ENCODE measurements around the gene MST1.

MST1 gene

DNA sequence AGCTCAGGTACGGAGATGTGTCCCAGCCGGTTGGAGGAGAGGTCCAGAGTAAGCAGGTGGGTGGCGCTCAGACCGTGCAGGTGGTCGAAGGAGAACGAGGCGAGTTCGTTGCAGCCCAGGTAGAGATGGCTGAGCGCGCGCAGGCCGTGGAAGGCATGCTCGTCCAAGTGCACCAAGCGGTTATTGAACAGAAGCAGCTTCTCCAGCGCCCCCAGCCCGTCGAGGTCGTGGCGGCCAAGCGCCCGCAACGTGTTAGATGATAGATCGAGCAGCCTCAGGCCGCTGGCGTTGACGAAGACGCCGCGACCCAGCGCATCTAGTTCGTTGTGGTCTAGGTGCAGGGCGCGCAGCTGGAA lies 29.6 kb upstream of the MST1 start:
- DNase-seq (ENCODE audit: insufficient read length, low spot score): no peak

DNA sequence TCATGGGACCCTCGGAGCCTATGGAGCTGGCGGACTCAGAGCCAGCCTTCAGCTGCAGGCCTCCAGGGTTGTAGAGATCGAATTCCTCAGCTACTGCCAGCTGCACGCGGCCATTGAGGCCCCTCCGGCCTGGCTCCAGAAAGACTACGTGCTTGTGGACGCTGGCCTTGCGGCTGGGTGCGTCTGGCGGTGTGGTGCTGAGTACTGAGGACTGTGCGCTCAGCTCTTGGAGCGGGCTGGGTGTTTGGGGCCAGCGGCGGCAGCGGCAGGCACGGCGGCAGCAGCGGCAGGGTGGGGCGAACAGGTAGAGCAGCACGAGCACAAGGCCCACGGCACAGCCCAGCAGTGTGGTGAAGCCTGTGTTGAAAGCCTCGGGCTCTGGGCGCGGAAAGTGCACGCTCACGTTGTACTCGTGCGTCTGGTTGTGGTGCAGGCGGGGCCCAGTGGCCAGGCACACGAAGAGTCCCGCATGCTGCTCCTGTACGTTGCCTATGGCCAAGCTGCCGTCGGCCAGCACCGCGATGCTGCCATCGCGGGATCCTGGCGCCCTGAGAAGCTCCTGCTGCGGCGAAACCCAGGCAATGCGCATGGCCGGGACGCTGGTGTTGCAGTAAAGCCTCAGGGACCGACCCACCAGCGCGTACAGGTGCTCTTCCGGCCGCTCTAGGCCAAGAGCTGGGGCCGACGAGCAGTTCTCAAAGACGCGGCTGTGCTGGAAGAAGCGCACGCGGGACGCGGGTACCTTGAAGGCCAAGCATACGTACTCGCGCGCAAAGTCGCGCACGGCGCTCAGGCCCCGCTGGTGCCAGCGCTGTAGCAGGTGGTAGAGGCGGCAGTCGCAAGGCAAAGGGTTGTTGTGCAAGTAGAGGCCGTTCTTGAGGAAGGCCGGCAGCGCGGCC lies 28.9 kb upstream of the MST1 start:
- DNase-seq (ENCODE audit: insufficient read length, low spot score) (no peak), FAIRE-seq (no peak)

More for the DNA sequence above, 29.6 kb upstream of the MST1 start:
- no peak for FAIRE-seq

DNA sequence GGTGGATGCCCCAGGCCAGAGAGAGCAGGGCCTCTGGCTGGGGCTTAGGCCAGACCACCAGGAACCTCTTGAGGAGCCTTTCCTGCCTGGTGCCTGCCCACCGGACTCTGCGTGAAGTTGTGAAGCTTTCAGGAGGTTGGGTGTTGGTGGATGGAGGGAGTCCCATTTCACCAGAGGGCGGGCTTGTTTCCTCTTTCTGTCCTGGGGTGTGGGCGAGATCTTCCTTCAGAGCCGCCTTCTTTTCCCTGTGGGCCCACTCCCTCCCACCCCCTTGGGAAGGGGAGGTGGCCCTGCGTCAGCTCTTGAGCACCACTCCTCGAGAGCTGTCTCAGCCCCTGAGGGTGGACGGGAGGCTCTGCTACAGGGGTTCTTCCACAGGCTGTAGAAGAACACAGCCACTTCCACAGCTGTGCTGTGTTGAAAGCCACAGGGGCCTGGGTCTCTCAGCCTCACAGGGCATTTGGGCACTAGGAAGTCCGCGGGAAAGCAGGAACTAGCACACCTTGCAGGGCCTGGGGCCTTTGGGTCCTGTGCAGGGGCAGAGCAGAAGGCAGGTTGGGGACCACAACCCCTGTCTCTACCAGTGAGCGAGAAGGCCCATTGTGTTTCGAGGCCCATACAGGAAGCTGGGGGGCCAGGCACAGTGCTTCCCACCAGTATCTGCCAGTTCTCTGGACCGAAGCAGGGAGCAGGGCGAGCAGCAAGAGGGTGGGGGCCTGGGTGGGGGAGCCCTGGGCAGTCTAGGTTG lies 28.1 kb upstream of the MST1 start:
- no peak for FAIRE-seq
- DNase-seq (ENCODE audit: insufficient read length, low spot score): no peak

DNA sequence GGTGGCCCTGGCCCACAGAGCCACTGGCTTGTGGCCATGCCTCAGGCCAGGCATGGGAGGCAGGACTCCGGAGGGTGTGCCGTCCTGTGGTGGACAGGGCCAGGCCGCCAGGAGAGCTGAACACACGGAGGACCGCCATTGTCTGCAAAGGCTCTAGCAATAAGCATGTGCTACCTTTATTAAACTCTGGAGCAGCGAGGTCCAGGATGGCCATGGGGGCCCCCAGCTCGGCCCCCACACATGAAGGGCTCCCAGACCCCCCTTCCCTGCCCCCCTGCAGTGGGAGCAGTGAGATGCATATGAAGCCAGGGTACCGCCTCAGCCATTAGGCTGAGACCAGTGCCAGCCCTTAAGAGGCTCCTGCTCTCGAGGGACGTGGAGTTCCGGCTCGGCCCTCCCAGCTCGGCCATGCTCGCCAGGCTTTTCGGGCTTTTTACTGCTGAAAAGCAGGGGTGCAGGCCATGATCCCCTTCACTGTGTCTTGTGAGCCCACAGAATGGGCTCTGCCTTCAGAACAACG lies 27.5 kb upstream of the MST1 start:
- no peak for FAIRE-seq
- no peak for DNase-seq (ENCODE audit: insufficient read length, low spot score)

DNA sequence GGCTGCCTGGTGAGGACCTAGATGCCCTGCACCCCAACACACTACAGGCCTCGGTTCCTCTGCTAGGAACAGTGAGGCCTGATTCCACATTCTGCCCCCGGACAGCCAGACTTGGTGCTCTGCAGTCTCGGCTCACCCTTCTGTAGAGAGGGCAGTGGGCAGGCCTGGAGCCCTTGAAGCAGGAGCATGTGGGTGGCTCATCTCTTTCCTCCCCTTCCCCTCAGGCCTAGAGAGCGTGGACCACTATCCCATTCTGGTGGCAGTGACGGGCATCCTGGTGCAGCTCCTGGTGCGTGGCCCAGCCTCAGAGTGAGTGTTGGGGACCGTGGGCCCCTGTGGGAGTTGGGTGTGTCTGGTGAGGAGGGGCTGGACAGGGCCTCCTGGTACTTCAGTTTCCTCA lies 26.9 kb upstream of the MST1 start:
- DNase-seq (ENCODE audit: insufficient read length, low spot score): no peak
- no peak for FAIRE-seq

DNA sequence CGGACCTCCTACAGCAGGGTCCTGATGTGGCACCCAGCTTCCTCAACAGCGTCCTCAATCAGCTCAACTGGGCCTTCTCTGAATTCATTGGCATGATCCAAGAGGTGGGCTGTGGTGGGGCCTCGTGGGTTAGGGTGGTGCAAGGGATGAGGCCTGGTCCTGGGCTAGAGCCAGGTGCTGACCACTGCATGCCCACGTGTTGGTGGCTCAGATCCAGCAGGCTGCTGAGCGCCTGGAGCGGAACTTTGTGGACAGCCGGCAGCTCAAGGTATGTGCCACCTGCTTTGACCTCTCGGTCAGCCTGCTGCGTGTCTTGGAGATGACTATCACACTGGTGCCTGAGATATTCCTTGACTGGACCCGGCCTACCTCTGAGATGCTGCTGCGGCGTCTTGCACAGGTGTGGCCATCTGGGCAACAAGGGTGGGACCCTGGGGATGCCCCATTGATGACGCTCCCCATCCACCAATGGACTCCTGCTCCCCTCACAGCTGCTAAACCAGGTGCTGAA lies 26.4 kb upstream of the MST1 start:
- FAIRE-seq: no peak
- DNase-seq (ENCODE audit: insufficient read length, low spot score): no peak

DNA sequence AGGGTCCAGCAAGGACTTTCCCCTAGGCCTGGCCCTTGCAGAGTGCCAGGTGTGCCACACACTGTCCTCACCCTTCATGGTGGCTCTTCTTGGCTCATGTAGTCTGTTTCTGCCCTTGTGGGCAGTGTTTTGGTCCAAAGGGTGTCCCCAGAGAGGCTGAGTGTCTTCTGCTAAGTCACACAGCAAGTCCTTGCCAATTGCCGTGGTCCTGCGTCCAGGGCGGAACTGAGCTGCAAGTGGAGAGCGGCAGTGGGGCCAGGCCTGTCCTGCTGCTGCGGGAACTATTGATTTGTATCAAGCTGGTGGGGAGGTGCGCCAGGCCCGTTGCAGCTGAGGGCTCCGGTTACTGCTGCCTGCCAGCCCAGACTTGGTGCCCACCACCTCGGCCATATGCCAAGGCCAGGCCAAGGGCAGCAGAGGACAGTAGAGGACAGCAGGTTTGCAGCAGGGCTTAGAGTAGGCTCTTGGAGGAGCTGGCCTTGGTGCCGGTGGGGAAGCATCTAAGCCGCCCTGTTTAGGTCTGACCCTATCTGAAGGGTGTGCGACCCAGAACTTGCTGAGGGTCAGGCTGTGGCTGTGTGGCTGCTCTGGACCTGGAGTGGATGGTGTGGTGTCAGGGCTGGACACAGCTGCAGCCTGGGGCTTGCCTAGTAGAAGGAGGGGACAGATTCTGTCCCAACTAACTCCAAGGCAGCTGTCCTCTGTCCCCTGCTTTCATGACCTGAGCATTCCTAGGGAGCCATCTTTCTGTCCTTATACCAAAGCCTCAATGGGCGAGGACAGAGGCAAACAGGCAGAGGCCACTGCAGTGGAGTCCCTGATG lies 25.7 kb upstream of the MST1 start:
- no peak for DNase-seq (ENCODE audit: insufficient read length, low spot score)
- FAIRE-seq: no peak

DNA sequence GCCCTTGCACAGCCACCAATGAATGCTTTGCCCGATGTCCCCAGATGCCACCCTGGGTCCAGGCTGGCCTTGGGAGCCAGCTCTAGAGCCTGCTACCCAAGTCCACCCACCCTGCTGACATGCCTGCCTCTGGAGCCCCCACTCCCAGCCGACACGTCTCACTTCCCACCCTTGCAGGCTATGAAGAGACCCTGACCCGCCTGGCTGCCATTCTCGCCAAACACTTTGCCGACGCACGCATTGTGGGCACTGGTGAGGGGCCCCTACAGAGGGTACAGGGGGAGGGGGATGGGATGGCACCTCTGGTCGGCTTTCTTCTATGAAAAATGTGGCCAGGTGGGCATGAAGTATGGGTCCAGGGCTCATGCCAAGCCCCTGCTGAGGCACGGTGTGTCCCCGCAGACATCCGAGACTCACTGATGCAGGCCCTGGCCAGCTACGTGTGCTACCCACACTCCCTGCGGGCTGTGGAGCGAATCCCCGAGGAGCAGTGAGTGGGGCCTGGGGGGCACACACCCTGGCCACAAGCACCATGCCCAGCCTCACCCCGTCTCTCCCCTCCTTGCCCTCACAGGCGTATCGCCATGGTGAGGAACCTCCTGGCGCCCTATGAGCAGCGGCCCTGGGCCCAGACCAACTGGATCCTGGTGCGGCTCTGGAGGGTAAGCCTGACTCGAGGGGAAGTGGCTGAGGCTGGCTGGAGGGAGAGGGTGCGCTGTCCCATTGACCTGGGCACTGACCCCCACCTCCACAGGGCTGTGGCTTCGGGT lies 24.2 kb upstream of the MST1 start:
- FAIRE-seq (no peak), DNase-seq (ENCODE audit: insufficient read length, low spot score) (no peak)

DNA sequence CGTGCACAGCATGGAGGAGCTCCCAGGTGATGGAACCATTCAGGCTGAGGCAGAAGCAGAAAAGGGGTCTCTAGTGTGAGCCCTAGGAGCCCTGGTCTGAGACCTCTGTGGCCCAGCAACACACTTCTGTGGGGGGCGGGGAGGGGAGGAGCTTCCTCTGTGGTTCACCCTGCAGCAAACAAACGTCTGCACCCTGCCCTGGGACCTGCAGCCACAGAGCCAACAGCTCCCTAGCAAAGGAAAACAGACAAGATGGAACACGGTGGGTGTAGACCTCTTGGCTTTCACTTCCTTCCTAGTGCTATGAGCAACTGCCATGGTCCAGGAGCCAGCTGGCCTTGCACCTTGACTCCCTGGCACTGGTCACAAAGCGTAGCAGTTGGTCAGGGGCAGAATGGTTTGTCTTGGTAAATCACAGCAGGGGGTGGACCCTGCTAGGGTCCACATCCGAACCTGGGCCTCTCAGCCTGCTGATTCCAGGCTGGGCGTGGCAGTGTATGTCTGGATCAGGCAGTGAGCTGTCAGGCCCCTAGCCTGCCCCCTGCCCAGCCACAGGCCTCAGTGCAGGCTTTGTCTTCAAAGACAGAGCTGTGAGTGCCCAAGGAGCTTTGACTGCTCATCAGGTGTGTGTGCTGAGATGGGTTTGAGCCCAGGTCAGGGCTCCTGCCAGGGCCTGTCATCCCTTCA lies 23.5 kb upstream of the MST1 start:
- FAIRE-seq: peak; percentile 16
- DNase-seq (ENCODE audit: insufficient read length, low spot score): no peak

DNA sequence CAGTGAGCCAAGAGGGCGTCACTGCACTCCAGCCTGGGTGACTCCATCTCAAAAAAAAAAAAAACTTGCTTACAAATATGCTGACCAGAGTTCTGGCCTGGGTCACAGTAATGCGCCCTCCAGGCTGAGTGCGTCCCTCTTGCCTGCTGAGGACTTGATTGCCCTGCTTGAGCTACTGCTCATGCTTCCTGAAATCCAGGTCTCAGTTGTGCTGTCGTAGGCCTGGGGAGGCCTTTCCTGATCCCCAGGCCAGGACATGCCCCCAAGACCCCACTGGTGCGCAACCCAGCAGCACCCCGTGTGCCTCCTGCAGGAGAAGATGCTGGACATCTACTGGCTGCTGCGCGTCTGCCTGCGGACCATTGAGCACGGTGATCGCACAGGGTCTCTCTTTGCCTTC lies 22.9 kb upstream of the MST1 start:
- DNase-seq (ENCODE audit: insufficient read length, low spot score): no peak
- peak; percentile 68 for FAIRE-seq

DNA sequence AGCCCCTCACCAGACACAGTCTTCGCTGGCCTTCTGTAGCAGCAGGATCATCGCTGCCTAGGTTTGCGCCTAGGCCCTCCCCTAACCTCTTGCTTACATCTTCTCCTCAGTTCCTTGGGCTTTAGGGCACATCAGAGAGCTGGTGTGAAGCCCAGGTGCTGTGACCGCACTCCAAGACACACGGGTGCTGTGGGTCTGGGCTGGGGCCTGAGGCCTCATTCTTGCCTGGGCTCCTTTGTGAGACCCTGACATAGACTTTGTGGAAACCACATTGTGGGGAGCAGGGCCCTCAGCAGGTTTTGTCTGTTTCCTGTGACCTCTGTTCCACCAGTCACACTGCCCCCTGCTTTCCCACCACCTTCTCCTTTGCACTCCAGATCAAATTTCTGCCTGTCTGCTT lies 22.2 kb upstream of the MST1 start:
- DNase-seq (ENCODE audit: insufficient read length, low spot score) (no peak), FAIRE-seq (no peak)

DNA sequence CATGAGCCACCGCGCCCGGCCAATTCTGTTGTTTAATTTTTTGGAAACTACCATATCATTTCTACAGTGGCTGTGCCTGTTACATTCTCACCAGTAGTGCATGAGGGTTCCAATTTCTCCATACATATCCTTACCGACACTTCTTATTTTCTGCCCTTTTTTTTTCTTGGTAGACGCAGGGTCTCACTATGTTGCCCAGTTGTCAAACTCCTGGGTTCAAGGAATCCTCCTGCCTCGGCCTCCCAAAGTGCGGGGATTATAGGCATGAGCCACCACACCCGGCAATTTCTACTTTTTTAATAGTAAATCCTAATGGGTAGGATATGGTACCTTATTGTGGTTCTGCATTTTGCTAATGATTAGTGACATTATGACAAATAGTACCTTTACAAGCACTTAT lies 20.6 kb upstream of the MST1 start:
- no peak for DNase-seq (ENCODE audit: insufficient read length, low spot score)
- no peak for FAIRE-seq

DNA sequence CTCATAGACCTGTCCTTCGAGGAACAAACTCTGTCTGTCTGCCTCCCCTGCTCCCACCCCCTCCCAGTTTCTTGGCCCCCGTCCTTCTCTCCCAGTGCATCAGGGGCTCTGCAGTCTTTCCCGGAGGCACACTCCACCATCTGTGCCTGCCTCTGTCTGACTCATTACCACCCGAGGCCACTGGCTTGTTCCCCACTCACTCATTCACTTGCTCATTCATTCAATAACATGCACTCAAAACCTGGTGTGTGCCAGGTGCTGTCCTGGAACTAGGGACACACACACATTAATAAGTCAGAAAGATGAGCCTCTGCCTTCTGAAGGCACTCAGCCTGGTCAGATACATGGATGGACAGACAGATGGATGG lies 17.8 kb upstream of the MST1 start:
- DNase-seq (ENCODE audit: insufficient read length, low spot score): no peak
- peak; percentile 48 for FAIRE-seq

DNA sequence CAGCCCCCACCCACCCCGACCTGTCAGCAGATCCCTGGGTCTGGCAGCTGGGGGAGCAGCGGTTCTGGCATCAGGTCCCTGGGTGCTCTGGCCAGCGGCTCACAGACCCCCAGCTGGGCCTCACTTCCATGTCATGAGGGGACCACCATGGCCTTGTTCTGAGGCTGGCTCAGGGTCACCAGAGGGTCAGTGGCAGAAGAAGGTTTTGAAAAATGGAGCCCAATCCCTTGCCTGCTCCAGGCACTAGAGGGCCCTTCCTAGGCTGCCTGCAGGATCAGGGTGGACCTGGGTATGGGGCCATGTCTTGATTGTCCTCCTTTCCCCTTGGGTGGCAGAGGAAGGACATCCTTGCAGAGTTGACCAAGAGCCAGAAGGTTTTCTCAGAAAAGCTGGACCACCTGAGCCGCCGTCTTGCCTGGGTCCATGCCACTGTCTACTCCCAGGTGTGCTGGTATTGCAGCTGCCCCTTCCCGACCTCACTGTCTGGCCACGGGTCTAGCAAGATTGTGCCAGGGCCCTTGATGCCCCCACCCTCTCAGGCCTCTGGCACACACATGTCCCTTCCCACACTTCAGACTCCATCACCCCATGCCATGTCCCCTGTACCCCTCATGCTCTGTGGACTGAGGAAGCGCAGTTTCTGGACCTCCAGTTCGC lies 17.3 kb upstream of the MST1 start:
- DNase-seq (ENCODE audit: insufficient read length, low spot score) (no peak), FAIRE-seq (no peak)

DNA sequence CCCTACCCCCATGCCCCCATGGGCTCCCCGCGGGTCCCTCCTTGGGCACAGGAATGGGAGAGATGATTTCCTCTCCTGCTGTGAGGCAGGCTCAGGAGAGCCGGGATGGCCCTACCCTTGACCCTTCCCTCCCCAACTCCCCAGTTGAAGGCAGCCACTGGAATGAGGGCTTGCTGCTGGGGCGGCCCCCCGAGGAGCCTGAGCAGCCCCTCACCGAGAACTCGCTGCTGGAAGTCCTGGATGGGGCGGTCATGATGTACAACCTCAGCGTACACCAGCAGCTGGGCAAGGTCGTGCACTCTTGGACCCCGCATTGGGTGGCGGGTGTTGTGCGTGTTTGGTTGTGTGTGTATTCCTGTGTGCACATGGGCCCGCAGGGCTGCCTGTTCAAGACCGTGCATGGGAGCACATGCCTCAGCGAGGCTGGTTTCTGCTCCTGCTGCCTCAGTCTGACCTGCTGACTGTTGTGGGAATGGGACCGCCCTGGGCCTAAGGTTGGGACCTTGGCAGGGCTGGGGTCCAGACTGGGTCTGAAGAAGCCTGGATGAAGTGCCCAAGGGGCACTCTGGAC lies 16.2 kb upstream of the MST1 start:
- DNase-seq (ENCODE audit: insufficient read length, low spot score): no peak

DNA sequence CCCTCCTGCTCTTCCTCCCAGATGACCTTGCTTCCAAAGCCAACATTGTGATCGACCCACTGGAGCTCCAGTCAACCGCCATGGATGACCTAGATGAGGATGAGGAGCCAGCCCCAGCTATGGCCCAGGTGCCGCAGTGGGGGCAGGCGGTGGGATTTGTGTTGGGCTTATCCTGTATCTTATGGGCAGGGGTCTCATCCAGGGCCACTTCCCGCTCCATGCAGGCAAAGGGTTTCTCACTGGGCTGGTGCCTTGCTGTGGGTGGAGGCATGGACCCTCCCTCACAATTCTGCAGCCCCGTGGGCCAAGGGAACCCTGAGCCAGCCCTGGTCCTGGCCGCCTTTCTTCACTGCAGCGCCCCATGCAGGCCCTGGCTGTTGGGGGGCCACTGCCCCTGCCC lies 15.4 kb upstream of the MST1 start:
- FAIRE-seq (no peak), DNase-seq (ENCODE audit: insufficient read length, low spot score) (no peak)

More for the DNA sequence above, 16.2 kb upstream of the MST1 start:
- FAIRE-seq: no peak

DNA sequence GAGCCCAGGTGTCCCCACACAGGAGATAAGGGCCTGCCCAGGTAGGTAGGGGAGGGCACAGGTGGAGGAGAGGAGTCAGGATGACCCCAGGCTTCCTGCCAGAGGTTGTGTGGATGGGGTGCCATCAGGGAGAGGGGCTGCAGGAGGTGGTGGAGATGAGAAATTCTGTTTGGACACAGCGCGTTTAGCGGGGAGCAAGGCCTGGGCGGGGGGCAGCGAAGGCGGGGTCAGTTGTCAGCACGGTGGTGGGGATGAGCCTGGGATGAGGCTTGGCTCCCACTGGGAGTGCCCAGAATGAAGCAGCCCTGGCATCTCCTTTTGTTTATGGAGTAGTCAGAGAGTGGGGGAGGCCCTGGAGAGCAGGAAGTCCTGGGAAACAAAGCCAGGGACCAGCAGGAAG lies 14.7 kb upstream of the MST1 start:
- DNase-seq (ENCODE audit: insufficient read length, low spot score) (no peak), FAIRE-seq (no peak)

DNA sequence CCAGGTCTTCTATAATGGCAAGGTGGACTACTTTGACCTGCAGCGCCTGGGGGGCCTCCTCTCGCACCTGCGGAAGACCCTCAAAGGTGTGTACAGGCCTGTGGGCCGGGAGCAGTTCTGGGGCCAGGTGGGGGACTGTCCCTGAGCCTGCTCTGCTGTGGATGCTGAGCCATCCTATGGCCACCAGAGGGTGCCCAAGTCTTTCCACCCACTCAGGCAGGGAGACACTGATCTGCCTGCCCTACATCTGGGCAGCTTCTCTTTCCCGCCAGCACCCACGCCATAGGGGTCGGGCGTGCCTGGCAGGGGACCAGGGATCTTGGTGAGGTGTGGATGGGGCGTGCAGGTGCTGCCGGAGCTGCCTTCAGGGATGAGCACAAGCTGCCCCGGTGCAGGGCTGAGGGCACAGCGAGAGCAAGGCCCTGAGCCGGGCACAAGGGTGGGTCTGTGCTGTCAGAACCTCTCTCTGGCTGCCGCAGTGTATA lies 14.2 kb upstream of the MST1 start:
- FAIRE-seq: peak; percentile 91
- DNase-seq (ENCODE audit: insufficient read length, low spot score): peak; percentile 84

DNA sequence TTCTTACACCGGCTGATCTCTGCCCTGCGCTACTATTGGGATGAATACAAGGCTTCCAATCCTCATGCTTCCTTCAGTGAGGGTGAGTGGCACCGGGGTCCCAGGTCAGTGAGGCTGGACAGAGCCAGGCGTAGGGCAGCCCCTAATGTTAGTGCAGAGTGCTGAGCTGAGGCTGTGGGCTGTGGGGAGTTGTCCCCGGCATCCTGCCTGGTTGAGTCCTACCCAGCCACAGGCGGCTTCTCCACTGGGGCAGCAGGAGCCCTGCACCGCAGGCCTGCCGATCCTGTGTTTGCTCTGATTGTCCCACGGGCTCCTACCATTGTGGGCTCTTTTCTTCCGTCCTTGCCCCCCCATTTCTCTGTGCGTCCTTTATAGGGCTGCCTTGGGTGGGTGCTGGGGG lies 13.4 kb upstream of the MST1 start:
- FAIRE-seq: no peak
- no peak for DNase-seq (ENCODE audit: insufficient read length, low spot score)

Data from HTR-8/SVneo (cell line).